HG02970 (cell line): ENCODE results near the gene PTPN11.
"Not testable (repeated sequence)": the region's sequence is repeated elsewhere in the genome, so short reads cannot be mapped to it uniquely, and the experiment has no call there.

ENCODE experiments used
- ATAC-seq: cut with Tn5 transposase; IDR thresholded peaks from one replicate; pipeline ENCODE4 v1.9.1; 2021; ENCODE audit warnings: mild to moderate bottlenecking, moderate library complexity, moderate number of reproducible peaks; ENCODE audit not compliant: unreplicated experiment, low FRiP score

PTPN11 gene

DNA sequence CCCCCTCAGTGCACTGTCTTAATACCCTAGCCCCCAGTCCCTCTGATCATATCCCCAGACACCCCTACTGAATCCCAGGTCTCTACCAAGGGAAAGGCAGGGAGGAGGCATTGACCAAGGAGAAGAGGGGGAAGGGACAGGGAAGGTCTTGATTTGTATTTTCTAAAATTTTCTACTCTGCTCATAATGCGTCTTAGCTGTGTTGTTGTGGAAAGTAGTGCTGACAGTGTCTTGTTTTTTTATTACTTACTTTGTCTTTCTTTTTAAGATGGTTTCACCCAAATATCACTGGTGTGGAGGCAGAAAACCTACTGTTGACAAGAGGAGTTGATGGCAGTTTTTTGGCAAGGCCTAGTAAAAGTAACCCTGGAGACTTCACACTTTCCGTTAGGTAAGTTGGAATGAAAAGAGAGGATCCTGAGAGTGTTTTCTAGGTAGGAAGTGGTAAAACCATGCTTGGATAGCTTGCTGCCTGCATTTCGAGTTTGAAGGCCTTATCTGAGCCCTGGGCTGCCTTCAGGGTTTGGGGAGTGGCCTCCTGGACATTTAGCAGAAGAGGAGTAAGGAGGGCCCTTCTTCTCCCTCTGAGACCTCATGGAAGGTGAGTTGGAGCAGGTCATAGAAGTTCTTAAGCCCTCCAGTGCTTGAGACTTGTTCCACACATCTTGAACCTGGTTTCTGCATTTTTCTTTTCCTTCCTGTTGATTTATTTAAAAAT, 27.4 kb downstream of the PTPN11 start:
- ATAC-seq: no peak

DNA sequence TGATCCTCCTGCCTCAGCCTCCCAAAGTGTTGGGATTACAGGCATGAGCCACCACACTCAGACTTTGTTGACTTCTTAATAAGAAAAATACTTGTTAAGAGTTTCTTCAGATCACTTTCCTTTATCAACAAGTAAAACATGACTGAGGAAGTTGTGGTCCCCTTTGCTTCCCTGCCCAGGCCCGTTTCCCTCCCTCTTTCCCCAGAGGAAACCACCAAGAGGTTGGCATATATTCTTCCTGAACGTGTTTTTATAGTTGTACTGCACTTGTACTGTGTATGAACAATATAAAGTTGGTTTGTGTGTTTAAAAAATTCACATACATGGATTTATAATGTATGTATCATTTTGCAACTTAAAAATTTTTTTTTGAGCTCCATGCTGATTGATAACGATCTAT, 28.4 kb downstream of the PTPN11 start:
- ATAC-seq: no peak

- not testable (repeated sequence) for ATAC-seq
These were observed 29.4 kb downstream of the PTPN11 start for GRCh38 chr12:112448165-112448564.

- no peak for ATAC-seq
These were observed 32.0 kb downstream of the PTPN11 start for GRCh38 chr12:112450725-112451124.

DNA sequence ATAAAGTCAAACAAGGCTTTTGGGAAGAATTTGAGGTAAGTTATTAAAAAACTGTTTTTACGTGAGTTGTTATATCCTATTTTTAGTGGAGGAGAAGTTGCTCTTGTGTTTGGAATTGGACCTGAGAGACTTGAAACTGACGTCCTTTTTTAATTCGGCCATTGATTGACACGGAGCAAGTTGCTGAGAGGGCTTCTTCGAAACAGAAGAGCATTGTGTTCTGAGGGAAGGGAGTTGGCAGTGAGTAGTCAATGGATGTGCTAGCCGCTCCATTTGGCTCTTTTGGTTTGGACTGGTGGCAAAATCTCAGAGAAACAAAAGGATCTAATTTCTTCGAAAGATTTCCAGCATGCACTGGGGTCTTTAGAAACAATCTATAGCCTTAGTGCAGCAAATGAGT, 37.3 kb downstream of the PTPN11 start:
- ATAC-seq: no peak

- ATAC-seq: not testable (repeated sequence)
These were observed 38.4 kb downstream of the PTPN11 start for GRCh38 chr12:112457142-112457541.

DNA sequence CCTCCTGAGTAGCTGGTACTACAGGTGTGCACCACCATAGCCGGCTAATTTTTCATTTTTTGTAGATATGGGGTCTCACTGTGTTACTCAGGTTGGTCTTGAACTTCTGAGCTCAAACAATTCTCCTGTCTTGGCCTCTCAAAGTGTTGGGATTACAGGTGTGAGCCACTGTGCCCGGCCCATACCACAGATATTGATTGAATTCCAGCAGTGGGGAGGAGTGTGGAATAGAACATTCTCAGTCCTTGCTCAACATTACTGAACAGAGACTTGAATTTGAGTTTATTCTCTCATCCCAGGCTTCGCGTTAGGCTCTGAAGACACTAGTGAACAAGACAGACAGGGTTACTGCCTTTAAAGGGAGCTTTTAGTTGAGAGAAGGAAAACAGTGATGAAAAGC, 39.6 kb downstream of the PTPN11 start:
- no peak for ATAC-seq

GRCh38 chr12:112458751-112459150, 40.0 kb downstream of the PTPN11 start:
- ATAC-seq: no peak

GRCh38 chr12:112463478-112463877, 44.7 kb downstream of the PTPN11 start:
- ATAC-seq: no peak

- ATAC-seq: no peak
These were observed 45.9 kb downstream of the PTPN11 start for GRCh38 chr12:112464605-112465004.

DNA sequence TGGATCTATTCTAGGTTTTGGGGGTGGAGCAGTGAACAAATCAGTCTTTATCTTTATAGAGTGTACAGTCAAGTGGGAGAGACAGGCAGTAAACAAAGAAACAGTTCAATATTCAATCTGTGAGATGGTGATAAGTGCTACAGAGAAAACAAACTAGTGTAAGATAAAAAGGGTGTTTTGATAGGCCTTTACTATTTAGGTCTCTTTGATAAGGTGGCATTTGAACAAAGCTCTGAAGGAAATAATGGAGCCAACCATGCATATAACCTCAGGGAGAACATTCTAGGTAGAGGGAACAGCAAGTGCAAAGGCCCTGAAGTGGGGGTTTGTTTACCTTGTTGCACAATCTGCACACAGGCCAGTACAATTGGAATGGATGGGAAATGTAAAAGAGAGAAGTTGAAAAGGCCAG, 47.3 kb downstream of the PTPN11 start:
- no peak for ATAC-seq

DNA sequence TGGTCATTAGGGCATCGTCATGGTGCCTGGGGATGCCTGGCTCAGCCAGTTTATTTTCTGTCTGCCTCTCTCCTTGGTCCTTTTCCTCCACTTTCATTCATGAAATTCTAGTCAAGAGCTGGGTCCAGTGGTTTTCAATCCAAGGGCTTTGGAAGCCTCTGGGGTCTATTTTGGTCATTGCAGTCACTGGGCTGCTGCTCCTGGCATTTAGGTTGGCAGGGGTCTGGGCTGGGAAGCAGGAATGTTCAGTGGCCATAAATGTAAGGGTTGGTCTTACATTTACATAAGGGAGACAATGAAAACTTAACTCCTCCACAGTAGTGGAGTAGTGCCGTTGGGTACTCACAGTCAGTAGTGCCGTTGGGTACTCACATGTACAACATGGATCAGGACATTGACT, 48.1 kb downstream of the PTPN11 start:
- ATAC-seq: no peak

DNA sequence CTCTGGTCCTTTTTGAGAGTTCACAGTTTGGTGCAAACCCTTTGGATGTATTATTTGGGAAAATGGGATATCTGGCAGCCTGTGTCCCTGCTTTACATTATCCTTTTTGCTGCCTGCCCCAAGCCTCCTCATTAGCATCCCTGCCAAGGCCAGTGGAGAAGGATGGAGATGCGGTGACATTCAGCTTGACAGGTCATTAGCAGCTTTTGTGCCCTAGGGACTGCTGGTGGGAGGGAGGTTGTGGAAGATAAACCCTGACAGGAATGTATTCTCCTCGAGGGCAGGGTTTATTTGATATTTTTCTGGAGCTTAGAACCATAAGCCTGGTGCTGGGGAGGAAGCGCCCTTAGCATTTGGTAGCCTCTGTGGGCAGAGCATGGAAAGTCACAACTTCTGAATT, 49.3 kb downstream of the PTPN11 start:
- no peak for ATAC-seq

DNA sequence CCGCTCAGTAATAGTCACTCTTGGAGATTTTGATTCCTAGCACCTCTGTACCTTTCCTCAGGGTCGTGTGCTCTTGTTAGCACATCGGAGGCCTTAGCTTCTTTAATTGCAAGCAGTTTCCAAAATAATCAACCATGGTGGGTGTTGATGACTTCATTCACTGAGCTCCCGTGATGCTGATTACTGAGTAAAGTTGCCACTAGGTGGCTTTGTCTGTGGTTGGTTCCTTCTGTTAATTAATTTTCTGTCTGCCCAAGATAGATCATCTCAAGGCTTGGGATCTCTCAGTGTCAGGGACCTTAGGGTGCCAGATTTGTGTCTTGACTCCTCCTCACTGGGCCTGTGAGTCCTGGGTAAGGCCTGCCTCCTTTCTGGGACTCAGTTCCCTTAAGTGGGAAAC, 54.3 kb downstream of the PTPN11 start:
- ATAC-seq: no peak

- no peak for ATAC-seq
These were observed 60.7 kb downstream of the PTPN11 start for GRCh38 chr12:112479413-112479812.

DNA sequence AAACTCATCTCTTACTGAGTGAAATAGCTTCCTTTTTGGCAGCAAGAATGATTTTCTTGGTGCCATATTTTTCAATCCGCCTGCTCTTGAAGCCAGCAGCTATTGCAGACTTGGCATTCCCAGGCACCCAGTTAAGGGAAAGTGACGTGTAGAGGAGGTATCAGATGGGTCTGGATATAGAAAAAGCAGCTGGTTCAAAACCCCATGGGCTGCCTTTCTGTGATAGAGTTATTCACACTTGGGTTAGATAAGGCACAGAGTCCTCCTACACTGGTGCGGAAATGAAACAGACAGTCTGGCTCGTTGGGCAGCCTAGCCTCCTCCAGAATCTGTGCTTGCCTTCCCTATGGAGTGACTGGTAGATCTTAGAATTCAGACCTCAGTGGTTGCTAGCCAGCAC, 62.2 kb downstream of the PTPN11 start:
- ATAC-seq: no peak

- no peak for ATAC-seq
These were observed 64.0 kb downstream of the PTPN11 start for GRCh38 chr12:112482733-112483132.

GRCh38 chr12:112486361-112486760, 67.6 kb downstream of the PTPN11 start:
- ATAC-seq: no peak

- ATAC-seq: no peak
These were observed 69.6 kb downstream of the PTPN11 start for GRCh38 chr12:112488257-112488876.

DNA sequence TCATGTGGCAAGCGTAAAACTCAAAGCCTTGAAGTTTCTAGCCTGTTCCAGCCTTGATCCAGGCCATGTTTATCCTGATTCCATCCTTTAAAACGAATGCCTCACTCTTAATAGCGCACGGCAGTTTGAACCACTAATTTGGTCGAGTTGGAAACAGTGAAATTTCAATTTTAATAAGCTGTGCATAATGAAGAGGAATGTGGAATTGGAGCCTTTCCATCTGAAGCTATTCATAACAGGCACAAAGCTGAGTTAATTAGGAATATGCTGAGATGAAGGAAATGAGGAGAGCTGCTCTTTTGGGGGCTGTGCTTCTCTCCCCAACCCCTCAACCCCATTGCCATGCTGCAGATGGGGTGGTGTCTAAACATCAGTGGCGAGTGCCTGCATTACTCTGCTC, 70.7 kb downstream of the PTPN11 start:
- ATAC-seq: no peak

- no peak for ATAC-seq
These were observed 77.7 kb downstream of the PTPN11 start for GRCh38 chr12:112496496-112496895.

DNA sequence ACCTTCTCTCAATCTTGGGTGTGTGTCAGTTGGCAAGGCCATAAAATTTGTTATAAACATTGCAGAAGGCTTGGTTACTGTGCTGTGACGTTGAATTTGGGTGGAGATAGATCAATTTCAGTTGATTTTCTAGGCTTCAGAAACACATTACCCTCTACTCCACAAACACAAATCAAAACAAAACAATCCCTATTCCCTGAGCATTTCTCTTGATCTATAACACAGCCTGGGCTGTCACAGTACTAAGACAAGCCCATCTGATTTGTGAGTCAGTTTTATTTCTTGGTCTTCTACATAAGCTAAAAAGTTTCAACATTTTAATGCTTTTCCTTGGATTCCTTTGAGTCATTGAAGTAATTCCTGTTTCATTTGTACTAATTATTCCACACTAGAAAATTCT, 79.8 kb downstream of the PTPN11 start:
- ATAC-seq: no peak
